ENCODE data around the gene CLDN9.

GRCh38 chr16:2966043-2966807, 46.5 kb upstream of the CLDN9 start:
- TF ChIP-seq EZH2phosphoT487 (IDR thresholded peaks at IDR 0.05; ENCODE audit: low read depth, severe bottlenecking, unreplicated experiment): no peak
- TF ChIP-seq EZH2 (IDR thresholded peaks at IDR 0.05; ENCODE audit: borderline replicate concordance): no peak
- TF ChIP-seq CTCF (IDR thresholded peaks at IDR 0.05; ENCODE audit: poor library complexity): no peak
